Measurements from ENCODE around the gene IQSEC1. TPM values are rescaled to one million over a fixed set of nuclear protein-coding genes. Genes with fewer than 3 reads are reported as not detected.

Gene IQSEC1
- total and polyA plus RNA-seq, 9 of the 15 experiments (the other 6 are each of a cell fraction or from before 2014, with no cell fraction given) = 0.56 to 39.0 (median 6.8) TPM

GRCh38 chr3:12898290-12898964, 174.8 kb downstream of the IQSEC1 start (continued):
- TF ChIP-seq PRDM10 (IDR thresholded peaks at IDR 0.05; ENCODE audit: partially characterized antibody) (no peak), MTA1 (IDR thresholded peaks at IDR 0.05; ENCODE audit: borderline replicate concordance) (no peak), GTF2E2 (tag; IDR thresholded peaks at IDR 0.05) (no peak), HNRNPUL1 (IDR thresholded peaks at IDR 0.05; ENCODE audit: low read length) (no peak), NEUROD1 (IDR thresholded peaks at IDR 0.05; ENCODE audit: borderline replicate concordance, low read depth, low read length, partially characterized antibody) (no peak), ZFX (CRISPR knock-in tag; IDR thresholded peaks at IDR 0.05) (no peak), NFIX (CRISPR knock-in tag; IDR thresholded peaks at IDR 0.05; ENCODE audit: low read depth) (no peak)
- TF ChIP-seq, protein P1, sequence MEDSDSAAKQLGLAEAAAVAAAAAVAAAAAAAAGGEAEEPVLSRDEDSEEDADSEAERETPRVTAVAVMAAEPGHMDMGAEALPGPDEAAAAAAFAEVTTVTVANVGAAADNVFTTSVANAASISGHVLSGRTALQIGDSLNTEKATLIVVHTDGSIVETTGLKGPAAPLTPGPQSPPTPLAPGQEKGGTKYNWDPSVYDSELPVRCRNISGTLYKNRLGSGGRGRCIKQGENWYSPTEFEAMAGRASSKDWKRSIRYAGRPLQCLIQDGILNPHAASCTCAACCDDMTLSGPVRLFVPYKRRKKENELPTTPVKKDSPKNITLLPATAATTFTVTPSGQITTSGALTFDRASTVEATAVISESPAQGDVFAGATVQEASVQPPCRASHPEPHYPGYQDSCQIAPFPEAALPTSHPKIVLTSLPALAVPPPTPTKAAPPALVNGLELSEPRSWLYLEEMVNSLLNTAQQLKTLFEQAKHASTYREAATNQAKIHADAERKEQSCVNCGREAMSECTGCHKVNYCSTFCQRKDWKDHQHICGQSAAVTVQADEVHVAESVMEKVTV (CRISPR knock-in tag; IDR thresholded peaks at IDR 0.05) = no peak
- TF ChIP-seq, protein P2, sequence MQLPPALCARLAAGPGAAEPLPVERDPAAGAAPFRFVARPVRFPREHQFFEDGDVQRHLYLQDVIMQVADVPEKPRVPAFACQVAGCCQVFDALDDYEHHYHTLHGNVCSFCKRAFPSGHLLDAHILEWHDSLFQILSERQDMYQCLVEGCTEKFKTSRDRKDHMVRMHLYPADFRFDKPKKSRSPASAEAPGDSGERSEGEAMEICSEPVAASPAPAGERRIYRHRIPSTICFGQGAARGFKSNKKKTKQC (CRISPR knock-in tag; IDR thresholded peaks at IDR 0.05) = no peak
